ENCODE data around the gene PARK7.
"Not testable (repeated sequence)": the region's sequence is repeated elsewhere in the genome, so short reads cannot be mapped to it uniquely, and the experiment has no call there.

The PARK7 gene

GRCh38 chr1:7921796-7922195 is 39.7 kb upstream of the PARK7 start:
- no CpG with 5 or more reads among the region's 7 CpGs for WGBS, 2 donors (ENCODE audit: extremely low coverage in 2 of 2, insufficient read length in 2 of 2, insufficient replicate concordance in 1 of 2)
- DNase-seq (ENCODE audit: low spot score): no peak
- Histone ChIP-seq H2BK12ac (ENCODE audit: low read length) (no peak overlapping the region), H3K18ac (ENCODE audit: low read length) (no peak overlapping the region), H3K4me2 (ENCODE audit: insufficient read depth, low read length, poor library complexity, severe bottlenecking) (no peak overlapping the region), H2BK15ac (ENCODE audit: low read length) (no peak overlapping the region), H3K27me3 (ENCODE audit: control insufficient read depth in 3 of 3, insufficient read depth in 3 of 3, low read depth in 1 of 3, low read length in 3 of 3) (no peaks in the 10 kb centered on the region), H3K23ac (ENCODE audit: low read depth, low read length, poor library complexity) (no peak overlapping the region), H2AK5ac (ENCODE audit: low read depth, low read length) (no peak overlapping the region), H2AFZ (ENCODE audit: low read length) (no peak overlapping the region), H4K8ac (ENCODE audit: low read depth, low read length) (no peak overlapping the region), H3K79me1 (ENCODE audit: low read depth, low read length) (no peaks in the 10 kb centered on the region), H3K4ac (ENCODE audit: low read length) (no peak overlapping the region), H2BK120ac (ENCODE audit: low read depth, low read length) (no peak overlapping the region), H3K36me3 (replicated peaks in 1 of 2; ENCODE audit: control insufficient read depth in 2 of 2, insufficient read depth in 2 of 2, low read length in 2 of 2) (no peaks in the 10 kb centered on the region), H3K14ac (ENCODE audit: low read length) (no peak overlapping the region), H3K9me3 (replicated peaks in 1 of 2; ENCODE audit: control insufficient read depth in 2 of 2, insufficient read depth in 1 of 2, low read depth in 1 of 2, low read length in 2 of 2) (no peaks in the 10 kb centered on the region), H3K27ac (replicated peaks; ENCODE audit: low read length) (no peak overlapping the region), H4K91ac (ENCODE audit: low read depth, low read length, poor library complexity) (no peak overlapping the region), H3K4me3 (ENCODE audit: low read length in 2 of 2) (no peak overlapping the region), H2BK5ac (ENCODE audit: low read length) (no peak overlapping the region), H3K4me1 (ENCODE audit: control insufficient read depth in 2 of 2, insufficient read depth in 1 of 2, low read depth in 1 of 2, low read length in 2 of 2) (no peaks in the 10 kb centered on the region), H3K9ac (ENCODE audit: low read depth, low read length, poor library complexity) (no peak overlapping the region)

- no peaks in the 10 kb centered on the region for H3K36me3 ChIP-seq (replicated peaks in 1 of 2; ENCODE audit: control insufficient read depth in 2 of 2, insufficient read depth in 2 of 2, low read length in 2 of 2)
- no peaks in the 10 kb centered on the region for H3K27me3 ChIP-seq (ENCODE audit: control insufficient read depth in 3 of 3, insufficient read depth in 3 of 3, low read depth in 1 of 3, low read length in 3 of 3)
- no peak overlapping the region for H3K27ac ChIP-seq (replicated peaks; ENCODE audit: low read length)
- no peaks in the 10 kb centered on the region for H3K4me1 ChIP-seq (ENCODE audit: control insufficient read depth in 2 of 2, insufficient read depth in 1 of 2, low read depth in 1 of 2, low read length in 2 of 2)
- H3K9ac ChIP-seq (ENCODE audit: low read depth, low read length, poor library complexity): no peak overlapping the region
- no peak overlapping the region for H4K8ac ChIP-seq (ENCODE audit: low read depth, low read length)
- no peak overlapping the region for H4K91ac ChIP-seq (ENCODE audit: low read depth, low read length, poor library complexity)
- H3K4ac ChIP-seq (ENCODE audit: low read length): no peak overlapping the region
- DNase-seq (ENCODE audit: low spot score): no peak
- H3K14ac ChIP-seq (ENCODE audit: low read length): no peak overlapping the region
- WGBS, 2 donors (ENCODE audit: extremely low coverage in 2 of 2, insufficient read length in 2 of 2, insufficient replicate concordance in 1 of 2): no CpG with 5 or more reads among the region's 6 CpGs
- H2AFZ ChIP-seq (ENCODE audit: low read length): no peak overlapping the region
- no peak overlapping the region for H3K4me3 ChIP-seq (ENCODE audit: low read length in 2 of 2)
- no peak overlapping the region for H3K4me2 ChIP-seq (ENCODE audit: insufficient read depth, low read length, poor library complexity, severe bottlenecking)
- no peak overlapping the region for H2AK5ac ChIP-seq (ENCODE audit: low read depth, low read length)
- H3K23ac ChIP-seq (ENCODE audit: low read depth, low read length, poor library complexity): no peak overlapping the region
- H2BK12ac ChIP-seq (ENCODE audit: low read length): no peak overlapping the region
- no peak overlapping the region for H2BK120ac ChIP-seq (ENCODE audit: low read depth, low read length)
- no peaks in the 10 kb centered on the region for H3K9me3 ChIP-seq (replicated peaks in 1 of 2; ENCODE audit: control insufficient read depth in 2 of 2, insufficient read depth in 1 of 2, low read depth in 1 of 2, low read length in 2 of 2)
- no peaks in the 10 kb centered on the region for H3K79me1 ChIP-seq (ENCODE audit: low read depth, low read length)
- no peak overlapping the region for H2BK5ac ChIP-seq (ENCODE audit: low read length)
- no peak overlapping the region for H3K18ac ChIP-seq (ENCODE audit: low read length)
- no peak overlapping the region for H2BK15ac ChIP-seq (ENCODE audit: low read length)
Observed at GRCh38 chr1:7922301-7922700, 39.2 kb upstream of the PARK7 start.

- DNase-seq (ENCODE audit: low spot score); H3K4me2 ChIP-seq (ENCODE audit: insufficient read depth, low read length, poor library complexity, severe bottlenecking); H3K14ac ChIP-seq (ENCODE audit: low read length); H3K27me3 ChIP-seq (ENCODE audit: control insufficient read depth in 3 of 3, insufficient read depth in 3 of 3, low read depth in 1 of 3, low read length in 3 of 3); H4K8ac ChIP-seq (ENCODE audit: low read depth, low read length); H3K18ac ChIP-seq (ENCODE audit: low read length); H3K79me1 ChIP-seq (ENCODE audit: low read depth, low read length); H3K4me1 ChIP-seq (ENCODE audit: control insufficient read depth in 2 of 2, insufficient read depth in 1 of 2, low read depth in 1 of 2, low read length in 2 of 2); H3K9ac ChIP-seq (ENCODE audit: low read depth, low read length, poor library complexity); H3K36me3 ChIP-seq (replicated peaks in 1 of 2; ENCODE audit: control insufficient read depth in 2 of 2, insufficient read depth in 2 of 2, low read length in 2 of 2); H3K4ac ChIP-seq (ENCODE audit: low read length); H2BK5ac ChIP-seq (ENCODE audit: low read length); H3K9me3 ChIP-seq (replicated peaks in 1 of 2; ENCODE audit: control insufficient read depth in 2 of 2, insufficient read depth in 1 of 2, low read depth in 1 of 2, low read length in 2 of 2); H2AK5ac ChIP-seq (ENCODE audit: low read depth, low read length); H3K4me3 ChIP-seq (ENCODE audit: low read length in 2 of 2); H2AFZ ChIP-seq (ENCODE audit: low read length); H2BK15ac ChIP-seq (ENCODE audit: low read length); H3K27ac ChIP-seq (replicated peaks; ENCODE audit: low read length); H4K91ac ChIP-seq (ENCODE audit: low read depth, low read length, poor library complexity); H2BK120ac ChIP-seq (ENCODE audit: low read depth, low read length); H3K23ac ChIP-seq (ENCODE audit: low read depth, low read length, poor library complexity); H2BK12ac ChIP-seq (ENCODE audit: low read length): not testable (repeated sequence)
- WGBS, 2 donors (ENCODE audit: extremely low coverage in 2 of 2, insufficient read length in 2 of 2, insufficient replicate concordance in 1 of 2): no CpG with 5 or more reads among the region's 8 CpGs
Observed at GRCh38 chr1:7927061-7927460, 34.5 kb upstream of the PARK7 start.

- Histone ChIP-seq H4K8ac (ENCODE audit: low read depth, low read length) (no peak overlapping the region), H2BK120ac (ENCODE audit: low read depth, low read length) (no peak overlapping the region), H4K91ac (ENCODE audit: low read depth, low read length, poor library complexity) (no peak overlapping the region), H3K36me3 (replicated peaks in 1 of 2; ENCODE audit: control insufficient read depth in 2 of 2, insufficient read depth in 2 of 2, low read length in 2 of 2) (no peaks in the 10 kb centered on the region), H2BK12ac (ENCODE audit: low read length) (no peak overlapping the region), H2BK15ac (ENCODE audit: low read length) (no peak overlapping the region), H3K27me3 (ENCODE audit: control insufficient read depth in 3 of 3, insufficient read depth in 3 of 3, low read depth in 1 of 3, low read length in 3 of 3) (no peaks in the 10 kb centered on the region), H3K9me3 (replicated peaks in 1 of 2; ENCODE audit: control insufficient read depth in 2 of 2, insufficient read depth in 1 of 2, low read depth in 1 of 2, low read length in 2 of 2) (no peaks in the 10 kb centered on the region), H3K14ac (ENCODE audit: low read length) (no peak overlapping the region), H3K79me1 (ENCODE audit: low read depth, low read length) (no peaks in the 10 kb centered on the region), H3K4ac (ENCODE audit: low read length) (no peak overlapping the region), H3K18ac (ENCODE audit: low read length) (no peak overlapping the region), H2AFZ (ENCODE audit: low read length) (no peak overlapping the region), H2AK5ac (ENCODE audit: low read depth, low read length) (no peak overlapping the region), H2BK5ac (ENCODE audit: low read length) (no peak overlapping the region), H3K27ac (replicated peaks; ENCODE audit: low read length) (no peak overlapping the region), H3K23ac (ENCODE audit: low read depth, low read length, poor library complexity) (no peak overlapping the region), H3K4me3 (ENCODE audit: low read length in 2 of 2) (no peak overlapping the region), H3K4me2 (ENCODE audit: insufficient read depth, low read length, poor library complexity, severe bottlenecking) (no peak overlapping the region), H3K9ac (ENCODE audit: low read depth, low read length, poor library complexity) (no peak overlapping the region), H3K4me1 (ENCODE audit: control insufficient read depth in 2 of 2, insufficient read depth in 1 of 2, low read depth in 1 of 2, low read length in 2 of 2) (no peaks in the 10 kb centered on the region)
- DNase-seq (ENCODE audit: low spot score): no peak
- no CpG with 5 or more reads among the region's 4 CpGs for WGBS, 2 donors (ENCODE audit: extremely low coverage in 2 of 2, insufficient read length in 2 of 2, insufficient replicate concordance in 1 of 2)
Observed at GRCh38 chr1:7928247-7928646, 33.3 kb upstream of the PARK7 start.
